ENCODE data around the gene UHRF1.
"Not testable (repeated sequence)": the region's sequence is repeated elsewhere in the genome, so short reads cannot be mapped to it uniquely, and the experiment has no call there.

The UHRF1 gene

DNA sequence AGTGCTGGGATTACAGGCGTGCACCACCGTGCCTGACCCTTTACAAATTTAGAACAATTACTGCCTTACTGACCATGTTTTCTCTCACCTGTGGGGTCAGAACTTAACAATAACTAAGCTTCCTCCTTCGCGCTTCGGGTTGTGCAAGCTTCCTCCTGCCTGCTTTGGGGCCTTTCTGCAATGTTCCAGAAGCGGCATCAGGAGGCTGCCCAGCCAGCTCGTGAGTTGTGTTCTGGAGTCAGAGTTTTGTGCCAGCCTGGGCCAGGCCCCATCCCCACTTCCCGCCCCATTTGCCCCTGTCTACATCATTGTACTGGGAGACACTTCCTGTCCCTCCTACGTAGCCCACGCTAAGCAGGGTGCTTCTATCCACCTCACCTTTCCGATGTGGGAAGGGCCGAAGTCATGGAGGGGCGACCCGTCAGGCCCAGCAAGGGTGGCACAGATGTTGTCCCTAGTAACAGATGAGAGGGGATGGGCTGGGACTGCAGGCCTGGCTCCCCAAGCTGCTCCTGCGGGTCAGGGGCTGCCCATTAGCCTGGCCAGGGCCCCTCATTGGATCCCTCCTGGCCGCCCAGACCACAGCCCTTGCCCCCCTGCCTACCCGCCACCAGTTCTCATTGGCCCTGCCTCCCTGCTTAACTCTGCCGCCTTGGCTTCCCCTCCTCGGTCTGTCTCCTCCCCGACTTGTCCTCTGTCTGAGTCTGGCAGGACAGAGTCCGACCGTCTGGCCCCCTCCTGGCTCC lies 13.4 kb downstream of the UHRF1 start:
- no peaks in the 10 kb centered on the region for H3K4me1 ChIP-seq (ENCODE audit: control insufficient read depth, insufficient read depth, low read length)

DNA sequence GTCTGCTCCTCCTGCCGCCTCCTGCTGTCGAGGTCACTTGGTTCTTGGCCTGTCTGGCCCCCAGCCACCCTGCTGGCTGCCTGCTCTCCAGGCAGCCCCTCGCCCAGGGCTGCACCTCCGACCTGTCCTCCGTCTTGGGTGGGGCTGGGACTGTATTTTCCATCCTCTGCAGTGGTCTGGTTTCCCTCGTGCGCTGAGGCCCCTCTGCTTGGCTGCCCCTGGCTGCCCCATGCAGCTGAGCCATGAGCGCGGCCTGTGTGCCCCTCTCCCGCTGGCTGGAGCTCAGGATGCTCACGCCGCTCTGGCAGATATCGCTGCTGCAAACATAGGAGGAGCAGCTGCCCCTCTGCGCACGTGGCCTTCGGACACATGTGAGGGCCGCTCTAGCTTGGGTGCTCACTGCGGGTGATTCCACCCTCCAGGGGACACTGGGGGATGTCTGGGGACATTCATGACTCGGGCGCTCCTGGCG lies 14.0 kb downstream of the UHRF1 start:
- H3K4me1 ChIP-seq (ENCODE audit: control insufficient read depth, insufficient read depth, low read length), result no peaks in the 10 kb centered on the region
- no peak overlapping the region for H3K9ac ChIP-seq (ENCODE audit: low read length)
- H3K9me3 ChIP-seq (ENCODE audit: control insufficient read depth, low read length), result no peaks in the 10 kb centered on the region
- H3K4me3 ChIP-seq (ENCODE audit: low read length), result no peak overlapping the region
- H3K27me3 ChIP-seq (ENCODE audit: control insufficient read depth, insufficient read depth, low read length), result no peaks in the 10 kb centered on the region
- H3K36me3 ChIP-seq (ENCODE audit: control insufficient read depth, insufficient read depth, low read length), result no peaks in the 10 kb centered on the region

More for the DNA sequence above, 13.4 kb downstream of the UHRF1 start:
- no peak overlapping the region for H3K9ac ChIP-seq (ENCODE audit: low read length)
- no peak overlapping the region for H3K4me3 ChIP-seq (ENCODE audit: low read length)
- no peaks in the 10 kb centered on the region for H3K36me3 ChIP-seq (ENCODE audit: control insufficient read depth, insufficient read depth, low read length)
- H3K27me3 ChIP-seq (ENCODE audit: control insufficient read depth, insufficient read depth, low read length), result no peaks in the 10 kb centered on the region
- H3K9me3 ChIP-seq (ENCODE audit: control insufficient read depth, low read length), result no peaks in the 10 kb centered on the region

DNA sequence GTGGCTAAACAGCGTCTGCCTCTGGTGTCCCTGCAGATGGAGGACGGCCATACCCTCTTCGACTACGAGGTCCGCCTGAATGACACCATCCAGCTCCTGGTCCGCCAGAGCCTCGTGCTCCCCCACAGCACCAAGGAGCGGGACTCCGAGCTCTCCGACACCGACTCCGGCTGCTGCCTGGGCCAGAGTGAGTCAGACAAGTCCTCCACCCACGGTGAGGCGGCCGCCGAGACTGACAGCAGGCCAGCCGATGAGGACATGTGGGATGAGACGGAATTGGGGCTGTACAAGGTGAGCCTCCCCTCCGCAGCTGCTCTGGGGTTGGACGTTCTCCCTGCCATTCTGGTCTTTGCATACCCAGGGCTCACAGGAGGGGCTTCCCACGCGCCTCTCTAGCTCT lies 19.9 kb downstream of the UHRF1 start:
- H3K4me1 ChIP-seq (ENCODE audit: control insufficient read depth, insufficient read depth, low read length), result peaks cover 4% of the 10 kb centered on the region
- no peak overlapping the region for H3K4me3 ChIP-seq (ENCODE audit: low read length)
- no peaks in the 10 kb centered on the region for H3K9me3 ChIP-seq (ENCODE audit: control insufficient read depth, low read length)
- no peaks in the 10 kb centered on the region for H3K27me3 ChIP-seq (ENCODE audit: control insufficient read depth, insufficient read depth, low read length)
- H3K36me3 ChIP-seq (ENCODE audit: control insufficient read depth, insufficient read depth, low read length), result no peaks in the 10 kb centered on the region
- H3K9ac ChIP-seq (ENCODE audit: low read length), result no peak overlapping the region

DNA sequence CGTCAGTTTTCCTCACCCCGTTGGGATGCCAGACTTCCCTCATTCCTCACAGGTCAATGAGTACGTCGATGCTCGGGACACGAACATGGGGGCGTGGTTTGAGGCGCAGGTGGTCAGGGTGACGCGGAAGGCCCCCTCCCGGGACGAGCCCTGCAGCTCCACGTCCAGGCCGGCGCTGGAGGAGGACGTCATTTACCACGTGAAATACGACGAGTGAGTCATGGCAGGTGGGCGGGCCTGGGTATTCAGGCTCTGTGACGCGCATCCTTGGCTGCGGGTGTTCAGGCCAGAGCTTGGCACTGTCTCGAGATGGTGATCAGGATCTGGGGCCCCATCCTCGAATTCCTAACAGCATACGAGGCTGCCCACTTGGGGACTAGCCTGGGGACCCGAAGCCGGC lies 21.4 kb downstream of the UHRF1 start:
- H3K36me3 ChIP-seq (ENCODE audit: control insufficient read depth, insufficient read depth, low read length), result no peaks in the 10 kb centered on the region
- no peak overlapping the region for H3K4me3 ChIP-seq (ENCODE audit: low read length)
- peaks cover 4% of the 10 kb centered on the region for H3K4me1 ChIP-seq (ENCODE audit: control insufficient read depth, insufficient read depth, low read length)

DNA sequence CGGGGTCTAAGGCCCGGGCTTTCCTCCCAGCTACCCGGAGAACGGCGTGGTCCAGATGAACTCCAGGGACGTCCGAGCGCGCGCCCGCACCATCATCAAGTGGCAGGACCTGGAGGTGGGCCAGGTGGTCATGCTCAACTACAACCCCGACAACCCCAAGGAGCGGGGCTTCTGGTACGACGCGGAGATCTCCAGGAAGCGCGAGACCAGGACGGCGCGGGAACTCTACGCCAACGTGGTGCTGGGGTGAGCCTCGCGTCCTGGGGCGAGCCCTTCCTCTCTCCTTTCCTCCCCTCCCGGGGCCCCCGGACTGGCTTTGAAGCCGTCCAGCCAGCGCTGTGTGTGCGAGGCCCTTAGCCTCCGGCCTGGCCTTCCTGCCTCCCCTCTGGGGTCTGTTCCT lies 23.4 kb downstream of the UHRF1 start:
- no peaks in the 10 kb centered on the region for H3K36me3 ChIP-seq (ENCODE audit: control insufficient read depth, insufficient read depth, low read length)

More for the DNA sequence above, 21.4 kb downstream of the UHRF1 start:
- no peaks in the 10 kb centered on the region for H3K27me3 ChIP-seq (ENCODE audit: control insufficient read depth, insufficient read depth, low read length)
- H3K9me3 ChIP-seq (ENCODE audit: control insufficient read depth, low read length), result no peaks in the 10 kb centered on the region
- H3K9ac ChIP-seq (ENCODE audit: low read length), result no peak overlapping the region

DNA sequence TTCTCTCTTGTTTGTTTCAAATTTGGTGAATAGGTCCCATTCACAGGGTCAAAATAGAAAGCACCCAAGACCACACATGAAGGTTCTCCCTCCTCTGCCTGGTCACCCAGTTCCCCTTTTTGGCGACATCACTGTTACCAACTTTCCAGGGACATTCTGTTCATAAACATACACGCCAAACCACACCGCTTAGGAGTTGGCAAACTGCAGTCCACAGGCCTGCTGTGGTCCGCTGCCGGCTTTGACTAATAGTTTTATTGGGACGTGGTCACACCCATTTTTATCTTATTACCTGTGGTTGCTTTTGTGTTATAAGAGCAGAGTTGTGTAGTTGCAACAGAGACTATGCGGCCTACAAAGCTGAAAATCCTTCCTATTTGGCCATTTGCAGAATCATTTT lies 24.2 kb downstream of the UHRF1 start:
- Histone ChIP-seq H3K4me3 (ENCODE audit: low read length) (no peak overlapping the region), H3K36me3 (ENCODE audit: control insufficient read depth, insufficient read depth, low read length) (no peaks in the 10 kb centered on the region), H3K27me3 (ENCODE audit: control insufficient read depth, insufficient read depth, low read length) (no peaks in the 10 kb centered on the region), H3K9ac (ENCODE audit: low read length) (no peak overlapping the region), H3K9me3 (ENCODE audit: control insufficient read depth, low read length) (no peaks in the 10 kb centered on the region), H3K4me1 (ENCODE audit: control insufficient read depth, insufficient read depth, low read length) (peaks cover 4% of the 10 kb centered on the region)

More for the DNA sequence above, 23.4 kb downstream of the UHRF1 start:
- Histone ChIP-seq H3K27me3 (ENCODE audit: control insufficient read depth, insufficient read depth, low read length) (no peaks in the 10 kb centered on the region), H3K9ac (ENCODE audit: low read length) (no peak overlapping the region), H3K4me1 (ENCODE audit: control insufficient read depth, insufficient read depth, low read length) (peaks cover 4% of the 10 kb centered on the region), H3K9me3 (ENCODE audit: control insufficient read depth, low read length) (no peaks in the 10 kb centered on the region), H3K4me3 (ENCODE audit: low read length) (no peak overlapping the region)

DNA sequence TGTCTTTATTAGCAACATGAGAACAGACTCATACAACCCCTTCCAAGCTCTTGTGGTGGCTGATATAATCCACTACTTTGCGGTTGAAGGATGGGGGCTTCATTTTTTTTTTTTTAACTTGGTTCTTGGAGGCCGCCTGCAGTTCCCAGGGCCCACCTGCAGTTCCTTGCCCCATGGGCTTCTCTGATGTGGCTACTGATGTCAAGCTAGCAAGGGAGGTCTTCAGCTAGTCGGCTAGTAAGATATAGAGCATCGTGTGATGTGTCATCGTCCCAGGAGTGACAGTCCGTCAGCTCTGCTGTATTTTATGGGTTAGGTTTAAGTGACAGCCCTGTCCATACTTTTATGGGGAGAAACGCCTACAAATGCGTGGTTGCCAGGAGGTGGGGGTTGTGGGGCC lies 26.1 kb downstream of the UHRF1 start:
- no peaks in the 10 kb centered on the region for H3K27me3 ChIP-seq (ENCODE audit: control insufficient read depth, insufficient read depth, low read length)
- H3K4me1 ChIP-seq (ENCODE audit: control insufficient read depth, insufficient read depth, low read length), result peaks cover 4% of the 10 kb centered on the region
- no peaks in the 10 kb centered on the region for H3K36me3 ChIP-seq (ENCODE audit: control insufficient read depth, insufficient read depth, low read length)
- H3K9ac ChIP-seq (ENCODE audit: low read length), result no peak overlapping the region
- no peaks in the 10 kb centered on the region for H3K9me3 ChIP-seq (ENCODE audit: control insufficient read depth, low read length)
- H3K4me3 ChIP-seq (ENCODE audit: low read length), result no peak overlapping the region

DNA sequence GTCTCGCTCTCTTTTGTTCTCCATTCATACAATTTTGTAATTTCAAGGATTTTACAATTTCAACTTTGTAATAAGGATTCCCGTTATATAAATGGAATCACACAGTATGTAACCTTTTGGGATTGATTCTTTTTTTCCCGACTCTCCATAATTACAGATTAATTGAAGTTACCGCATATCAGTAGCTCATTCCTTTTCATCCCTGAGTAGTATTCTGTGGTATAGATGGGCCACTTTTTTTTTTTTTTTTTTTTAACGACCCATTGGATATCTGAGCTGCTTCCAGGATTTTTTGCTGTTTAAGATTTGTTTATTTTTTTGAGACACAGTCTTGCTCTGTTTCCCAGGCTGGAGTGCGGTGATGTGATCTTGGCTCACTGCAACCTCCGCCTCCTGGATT lies 27.8 kb downstream of the UHRF1 start:
- Histone ChIP-seq H3K36me3 (ENCODE audit: control insufficient read depth, insufficient read depth, low read length) (no peaks in the 10 kb centered on the region), H3K9me3 (ENCODE audit: control insufficient read depth, low read length) (no peaks in the 10 kb centered on the region), H3K4me3 (ENCODE audit: low read length) (no peak overlapping the region), H3K27me3 (ENCODE audit: control insufficient read depth, insufficient read depth, low read length) (no peaks in the 10 kb centered on the region), H3K9ac (ENCODE audit: low read length) (no peak overlapping the region), H3K4me1 (ENCODE audit: control insufficient read depth, insufficient read depth, low read length) (peaks cover 4% of the 10 kb centered on the region)

DNA sequence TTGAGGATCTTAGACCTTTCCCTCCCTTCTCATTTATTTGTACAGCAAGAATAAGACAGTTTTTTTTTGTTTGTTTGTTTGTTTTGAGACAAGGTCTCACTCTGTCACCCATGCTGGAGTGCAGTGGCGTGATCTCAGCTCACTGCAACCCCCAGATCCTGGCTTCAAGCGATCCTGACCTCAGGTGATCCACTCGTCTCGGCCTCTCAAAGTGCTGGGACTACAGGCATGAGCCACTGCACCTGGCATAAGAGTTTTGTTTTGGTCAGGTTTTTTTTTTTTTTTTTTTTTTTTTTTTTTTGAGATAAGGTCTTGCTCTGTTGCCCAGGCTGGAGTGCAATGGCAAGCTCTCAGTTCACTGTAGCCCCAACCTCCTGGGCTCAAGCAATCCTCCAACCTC lies 29.2 kb downstream of the UHRF1 start:
- not testable (repeated sequence) for H3K9me3 ChIP-seq (ENCODE audit: control insufficient read depth, low read length); H3K9ac ChIP-seq (ENCODE audit: low read length); H3K4me3 ChIP-seq (ENCODE audit: low read length); H3K4me1 ChIP-seq (ENCODE audit: control insufficient read depth, insufficient read depth, low read length); H3K27me3 ChIP-seq (ENCODE audit: control insufficient read depth, insufficient read depth, low read length); H3K36me3 ChIP-seq (ENCODE audit: control insufficient read depth, insufficient read depth, low read length)

DNA sequence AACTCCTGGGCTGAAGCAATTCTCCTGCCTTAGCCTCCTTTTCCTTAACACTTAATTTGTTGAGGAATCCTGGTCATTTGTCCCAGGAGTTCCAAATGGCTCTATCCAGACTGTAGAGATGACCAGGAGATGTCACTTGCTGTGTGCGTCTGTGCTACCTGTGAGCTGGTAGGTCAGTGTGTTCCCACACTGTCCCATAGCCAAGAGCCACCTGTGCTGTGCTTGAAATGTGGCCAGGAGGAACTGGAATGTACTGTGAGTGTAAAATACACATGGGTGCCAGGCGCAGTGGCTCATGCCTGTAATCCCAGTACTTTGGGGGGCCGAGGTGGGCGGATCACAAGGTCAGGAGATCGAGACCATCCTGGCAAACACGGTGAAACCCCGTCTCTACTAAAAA lies 30.2 kb downstream of the UHRF1 start:
- no peak overlapping the region for H3K4me3 ChIP-seq (ENCODE audit: low read length)
- no peaks in the 10 kb centered on the region for H3K4me1 ChIP-seq (ENCODE audit: control insufficient read depth, insufficient read depth, low read length)
- H3K9ac ChIP-seq (ENCODE audit: low read length), result no peak overlapping the region
- no peaks in the 10 kb centered on the region for H3K9me3 ChIP-seq (ENCODE audit: control insufficient read depth, low read length)
- H3K36me3 ChIP-seq (ENCODE audit: control insufficient read depth, insufficient read depth, low read length), result no peaks in the 10 kb centered on the region
- H3K27me3 ChIP-seq (ENCODE audit: control insufficient read depth, insufficient read depth, low read length), result no peaks in the 10 kb centered on the region

DNA sequence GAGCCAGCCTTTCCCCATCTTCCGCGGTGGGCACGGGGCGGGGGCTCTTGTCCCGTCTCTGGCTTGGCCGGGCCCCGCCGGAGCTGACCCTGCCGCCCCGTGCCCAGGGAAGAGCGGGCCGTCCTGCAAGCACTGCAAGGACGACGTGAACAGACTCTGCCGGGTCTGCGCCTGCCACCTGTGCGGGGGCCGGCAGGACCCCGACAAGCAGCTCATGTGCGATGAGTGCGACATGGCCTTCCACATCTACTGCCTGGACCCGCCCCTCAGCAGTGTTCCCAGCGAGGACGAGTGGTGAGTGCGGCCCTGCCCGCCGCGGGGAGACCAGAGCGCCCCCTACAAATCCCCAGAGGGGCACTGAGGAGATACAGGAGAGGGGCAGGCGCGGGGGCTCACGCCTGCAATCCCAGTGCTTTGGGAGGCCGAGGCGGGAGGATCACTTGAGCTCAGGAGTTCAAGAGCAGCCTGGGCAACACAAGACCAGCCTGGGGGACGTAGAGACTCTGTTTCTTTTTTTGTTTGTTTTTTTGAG lies 32.4 kb downstream of the UHRF1 start:
- not testable (repeated sequence) for H3K9ac ChIP-seq (ENCODE audit: low read length); H3K27me3 ChIP-seq (ENCODE audit: control insufficient read depth, insufficient read depth, low read length); H3K4me1 ChIP-seq (ENCODE audit: control insufficient read depth, insufficient read depth, low read length); H3K4me3 ChIP-seq (ENCODE audit: low read length); H3K36me3 ChIP-seq (ENCODE audit: control insufficient read depth, insufficient read depth, low read length); H3K9me3 ChIP-seq (ENCODE audit: control insufficient read depth, low read length)

DNA sequence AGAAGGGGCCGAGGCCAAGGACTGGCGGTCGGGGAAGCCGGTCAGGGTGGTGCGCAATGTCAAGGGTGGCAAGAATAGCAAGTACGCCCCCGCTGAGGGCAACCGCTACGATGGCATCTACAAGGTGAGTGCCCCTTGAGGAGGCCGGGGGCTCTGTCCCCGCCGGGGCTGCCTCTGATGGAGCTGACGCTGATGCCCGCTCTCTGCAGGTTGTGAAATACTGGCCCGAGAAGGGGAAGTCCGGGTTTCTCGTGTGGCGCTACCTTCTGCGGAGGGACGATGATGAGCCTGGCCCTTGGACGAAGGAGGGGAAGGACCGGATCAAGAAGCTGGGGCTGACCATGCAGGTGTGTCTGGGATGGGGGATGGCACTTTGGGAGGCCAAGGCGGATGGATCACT lies 41.3 kb downstream of the UHRF1 start:
- H3K27me3 ChIP-seq (ENCODE audit: control insufficient read depth, insufficient read depth, low read length); H3K4me1 ChIP-seq (ENCODE audit: control insufficient read depth, insufficient read depth, low read length); H3K36me3 ChIP-seq (ENCODE audit: control insufficient read depth, insufficient read depth, low read length); H3K4me3 ChIP-seq (ENCODE audit: low read length); H3K9me3 ChIP-seq (ENCODE audit: control insufficient read depth, low read length); H3K9ac ChIP-seq (ENCODE audit: low read length): not testable (repeated sequence)

Measured in mucosa of stomach (tissue), 1 donor.